SU-DHL-6 (cell line): Measurements from ENCODE around the gene LRRTM4.

Experiments
- EZH2phosphoT487 ChIP-seq: fragments of 200-600 bp; sonication (generic), shearing (Covaris generic); conservative IDR thresholded peaks from 2 replicates; pipeline ENCODE4 v1.6.1; 2018; ENCODE audit warnings: mild to moderate bottlenecking, antibody characterized with exemption, low read length, moderate library complexity, mixed read lengths
- TF ChIP-seq, protein P1 (sequence below): fragments of 200-600 bp; sonication (generic); IDR thresholded peaks from one replicate; pipeline ENCODE4 v1.5.1; 2017; ENCODE audit warnings: antibody characterized with exemption, mild to moderate bottlenecking, low read length, moderate library complexity; ENCODE audit not compliant: insufficient read depth, poor library complexity, severe bottlenecking

DNA sequence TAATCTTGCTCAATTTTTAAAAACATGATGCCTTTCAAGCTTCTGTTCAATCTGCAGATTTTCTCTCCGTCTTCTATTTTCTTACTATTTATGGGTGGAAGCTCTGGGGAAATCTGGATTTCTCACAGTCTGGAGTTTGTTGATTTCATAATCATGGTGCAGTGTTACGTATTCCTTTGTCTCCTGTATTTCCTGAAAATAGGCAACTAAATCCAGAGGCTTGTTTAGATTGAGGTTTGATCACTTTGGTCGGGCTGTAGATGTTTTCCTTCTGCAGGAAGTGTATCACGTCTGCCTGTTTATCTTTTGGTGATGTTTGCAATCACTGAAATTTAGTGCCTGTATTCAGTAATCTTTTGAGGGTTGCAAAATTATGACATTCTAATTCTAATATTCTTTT is 487.7 kb downstream of the LRRTM4 start:
- TF ChIP-seq, protein P1, sequence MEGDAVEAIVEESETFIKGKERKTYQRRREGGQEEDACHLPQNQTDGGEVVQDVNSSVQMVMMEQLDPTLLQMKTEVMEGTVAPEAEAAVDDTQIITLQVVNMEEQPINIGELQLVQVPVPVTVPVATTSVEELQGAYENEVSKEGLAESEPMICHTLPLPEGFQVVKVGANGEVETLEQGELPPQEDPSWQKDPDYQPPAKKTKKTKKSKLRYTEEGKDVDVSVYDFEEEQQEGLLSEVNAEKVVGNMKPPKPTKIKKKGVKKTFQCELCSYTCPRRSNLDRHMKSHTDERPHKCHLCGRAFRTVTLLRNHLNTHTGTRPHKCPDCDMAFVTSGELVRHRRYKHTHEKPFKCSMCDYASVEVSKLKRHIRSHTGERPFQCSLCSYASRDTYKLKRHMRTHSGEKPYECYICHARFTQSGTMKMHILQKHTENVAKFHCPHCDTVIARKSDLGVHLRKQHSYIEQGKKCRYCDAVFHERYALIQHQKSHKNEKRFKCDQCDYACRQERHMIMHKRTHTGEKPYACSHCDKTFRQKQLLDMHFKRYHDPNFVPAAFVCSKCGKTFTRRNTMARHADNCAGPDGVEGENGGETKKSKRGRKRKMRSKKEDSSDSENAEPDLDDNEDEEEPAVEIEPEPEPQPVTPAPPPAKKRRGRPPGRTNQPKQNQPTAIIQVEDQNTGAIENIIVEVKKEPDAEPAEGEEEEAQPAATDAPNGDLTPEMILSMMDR = no peak
- no peak for TF ChIP-seq EZH2phosphoT487
